Fibroblast of the aortic adventitia (primary cell): ENCODE measurements around the gene CEP164. TPM values are rescaled to one million over a fixed set of nuclear protein-coding genes. Genes with fewer than 3 reads are reported as not detected.

Experiments used
- DNase-seq: peaks from one replicate; pipeline ENCODE4 v3.0.0-alpha.2; 2010; ENCODE audit warnings: low read depth
- H3K4me3 ChIP-seq: 2 replicates; pipeline ENCODE4 v1.5.1; 2011; ENCODE audit warnings: low read depth, mild to moderate bottlenecking, control low read depth, low read length, moderate library complexity
- CTCF ChIP-seq: IDR thresholded peaks from 2 replicates; pipeline ENCODE4 v1.5.1; 2011; ENCODE audit warnings: mild to moderate bottlenecking, low read length, control low read depth, inconsistent platforms; ENCODE audit not compliant: insufficient read depth
- total RNA-seq: library from RNA; depleted of rRNA; stranded (reverse); fragments of >200 nt; gene quantifications from 2 replicates; pipeline ENCODE4 v1.2.3, GENCODE V29; 2012; ENCODE audit warnings: low replicate concordance

CEP164 gene
- total RNA-seq, 1 donor: 38.5 TPM

DNA sequence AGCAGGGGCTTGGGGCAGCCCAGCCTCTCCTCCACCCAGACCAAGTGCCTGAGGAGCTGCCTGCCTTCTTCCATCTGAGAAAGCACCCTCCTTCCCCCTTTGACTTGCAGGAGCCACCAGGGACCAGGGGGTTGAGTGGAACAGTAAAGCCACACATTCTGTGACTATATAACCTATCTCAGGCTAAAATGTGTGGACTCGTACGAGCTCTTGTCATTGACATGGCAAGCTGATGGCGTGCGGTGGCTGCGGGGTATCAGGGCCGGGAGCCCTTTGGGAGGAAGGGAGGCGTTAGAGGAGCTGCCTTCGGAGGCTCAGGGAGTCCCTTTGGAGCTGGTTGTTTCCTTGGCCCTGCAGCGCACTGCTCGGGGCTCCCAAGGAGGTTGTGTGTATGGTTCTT, 84.5 kb downstream of the CEP164 start:
- DNase-seq: no peak
- no peak overlapping the region for H3K4me3 ChIP-seq
- TF ChIP-seq CTCF: no peak

DNA sequence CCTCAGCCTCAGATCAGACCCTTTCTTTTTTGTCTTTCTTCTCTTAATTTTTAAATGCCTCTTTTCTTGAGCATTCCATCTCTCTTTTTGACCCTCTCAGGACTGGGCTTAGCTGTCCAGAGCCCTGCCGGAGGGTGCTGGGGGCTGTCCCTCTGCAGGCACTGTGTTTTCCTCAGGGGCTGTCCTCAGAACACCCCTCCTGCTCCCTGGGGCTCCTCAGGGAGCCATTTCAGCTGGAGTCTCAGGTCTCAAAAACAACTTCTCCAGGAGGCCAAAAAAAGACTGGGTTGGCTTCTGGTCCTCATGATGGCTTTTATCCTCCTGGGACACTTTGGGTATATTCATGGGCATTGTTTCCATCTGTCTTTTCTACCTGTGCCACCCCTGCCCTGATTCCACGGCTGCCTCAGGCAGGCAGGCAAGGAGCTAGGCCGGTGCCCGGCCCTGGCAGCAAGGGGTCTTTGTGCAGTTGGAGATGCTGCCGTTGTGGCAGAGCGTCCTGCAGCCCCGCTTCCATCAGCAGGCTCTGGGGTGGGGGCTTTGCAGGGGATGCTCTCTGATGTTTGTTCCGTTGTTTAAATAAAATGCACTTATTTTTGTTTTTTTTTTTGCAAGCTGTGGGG, 85.1 kb downstream of the CEP164 start:
- H3K4me3 ChIP-seq: no peak overlapping the region
- no peak for TF ChIP-seq CTCF
- DNase-seq: no peak

- DNase-seq: no peak
- no peak for TF ChIP-seq CTCF
- H3K4me3 ChIP-seq: no peak overlapping the region
These were observed 86.0 kb downstream of the CEP164 start for GRCh38 chr11:117413616-117414015.

DNA sequence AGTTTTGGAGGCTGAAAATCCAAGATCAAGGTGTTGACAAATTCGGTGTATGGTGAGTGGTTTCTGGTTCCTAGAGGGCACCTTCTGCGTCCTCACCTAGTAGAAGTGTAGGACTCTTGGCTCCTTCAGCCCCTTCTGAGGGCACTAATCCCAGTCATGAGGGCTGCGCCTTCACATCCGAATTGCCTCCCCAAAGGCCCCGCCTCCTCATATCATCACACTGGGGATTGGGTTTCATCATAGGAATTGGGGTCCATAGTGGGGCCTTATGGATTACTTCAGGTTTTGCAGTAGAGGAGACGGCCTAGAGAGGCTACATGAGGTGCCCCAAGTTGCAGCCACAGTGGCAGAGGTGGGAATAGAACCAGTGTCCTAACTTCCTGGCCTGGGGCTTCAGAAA, 87.1 kb downstream of the CEP164 start:
- TF ChIP-seq CTCF: no peak
- DNase-seq: no peak

DNA sequence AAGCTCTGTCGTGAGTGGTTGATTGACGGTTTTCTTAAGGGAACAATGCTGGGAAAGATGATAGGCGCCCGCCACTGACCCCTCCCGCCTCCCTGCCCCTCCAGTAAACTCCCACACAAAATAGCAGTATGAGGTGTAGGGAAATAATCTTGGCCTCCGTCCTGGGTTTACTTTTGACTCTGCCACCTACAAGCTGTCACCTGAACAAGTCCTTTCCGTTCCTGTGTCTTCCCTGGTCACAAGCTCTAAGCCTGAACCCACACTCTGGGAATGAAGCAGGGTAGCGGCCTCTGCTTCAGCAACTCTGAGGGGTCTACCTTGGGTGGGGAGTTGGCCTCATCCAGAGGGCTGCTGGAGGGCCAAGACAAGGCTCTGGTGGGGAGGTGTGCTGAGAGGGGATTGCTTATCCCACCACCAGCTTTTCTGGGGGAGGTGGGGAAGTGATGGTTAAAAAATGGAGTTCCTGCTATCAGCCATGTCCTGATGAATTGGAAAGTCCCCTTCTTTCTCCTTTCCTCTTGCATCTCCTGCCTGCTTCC, 87.8 kb downstream of the CEP164 start:
- no peak overlapping the region for H3K4me3 ChIP-seq
- no peak for TF ChIP-seq CTCF
- DNase-seq: no peak

More for the DNA sequence above, 87.1 kb downstream of the CEP164 start:
- H3K4me3 ChIP-seq: no peak overlapping the region

DNA sequence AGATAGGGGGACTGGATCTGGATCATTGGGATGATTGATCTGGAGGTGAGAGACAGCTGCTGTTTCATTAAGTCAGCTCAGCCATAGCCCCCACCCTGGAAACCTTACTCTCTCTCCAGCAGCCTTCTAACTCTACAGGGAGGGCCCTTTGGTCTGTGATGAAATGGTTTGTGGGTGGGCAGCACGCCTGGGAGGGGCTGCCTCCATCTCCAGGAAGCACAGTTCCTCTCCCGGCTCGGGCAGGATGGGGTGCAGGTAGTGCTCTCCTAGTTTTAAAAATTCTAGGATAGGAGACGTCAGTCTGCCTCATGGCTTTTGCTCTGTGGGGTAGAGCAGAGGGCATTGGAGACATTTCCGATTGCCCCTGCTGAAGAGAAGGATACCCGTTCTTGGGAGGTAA, 89.7 kb downstream of the CEP164 start:
- DNase-seq: no peak
- H3K4me3 ChIP-seq: no peak overlapping the region
- TF ChIP-seq CTCF: no peak

- TF ChIP-seq CTCF: no peak
- no peak for DNase-seq
- H3K4me3 ChIP-seq: no peak overlapping the region
These were observed 90.2 kb downstream of the CEP164 start for GRCh38 chr11:117417856-117418255.
